Calu3 (cell line): ENCODE measurements around the gene LMAN2. TPM values are rescaled to one million over a fixed set of nuclear protein-coding genes. Genes with fewer than 3 reads are reported as not detected.

Experiments
- BruUV-seq: library from RNA; stranded (reverse); fragments of 400-500 nt; replicated peaks from 2 replicates; lab custom pipeline; 2021; lab: Mats Ljungman, UMichigan
- CTCF ChIA-PET: fragments of 300-600 bp; sonication (Branson Sonifier 250); formaldehyde crosslinking; loops from one replicate; lab custom pipeline; 2022; ENCODE audit warnings: antibody characterized with exemption; lab: Charles Lee
- DNase-seq: peaks from one replicate; pipeline ENCODE4 v3.0.0; 2022
- H3K27ac Mint-ChIP-seq: one replicate; pipeline ENCODE4 v1.8.0; 2022; ENCODE audit warnings: mixed read lengths; ENCODE audit not compliant: unreplicated experiment
- H3K27me3 Mint-ChIP-seq: one replicate; pipeline ENCODE4 v1.8.0; 2022; ENCODE audit warnings: mixed read lengths; ENCODE audit not compliant: unreplicated experiment
- H3K36me3 Mint-ChIP-seq: one replicate; pipeline ENCODE4 v1.8.0; 2022; ENCODE audit warnings: mild to moderate bottlenecking, moderate library complexity, mixed read lengths; ENCODE audit not compliant: insufficient read depth, unreplicated experiment
- H3K4me1 Mint-ChIP-seq: one replicate; pipeline ENCODE4 v1.8.0; 2022; ENCODE audit warnings: mild to moderate bottlenecking, low read depth, mixed read lengths; ENCODE audit not compliant: unreplicated experiment
- H3K4me3 Mint-ChIP-seq: one replicate; pipeline ENCODE4 v1.8.0; 2022; ENCODE audit warnings: mild to moderate bottlenecking, low read depth, moderate library complexity, mixed read lengths; ENCODE audit not compliant: unreplicated experiment
- H3K9me3 Mint-ChIP-seq: one replicate; pipeline ENCODE4 v1.8.0; 2022; ENCODE audit warnings: low read depth, mixed read lengths; ENCODE audit not compliant: unreplicated experiment
- intact Hi-C: fragments of 100-400 bp; cut with micrococcal nuclease; formaldehyde crosslinking; loops from one replicate; pipeline ENCODE4 v1.10.0; 2022; ENCODE audit not compliant: unreplicated experiment
- total RNA-seq: library from RNA; stranded (reverse); gene quantifications from 2 replicates; pipeline ENCODE4 v1.2.3, GENCODE V29; 2022
- TF ChIP-seq, protein P1 (sequence below): fragments of 200-600 bp; IDR thresholded peaks from one replicate; pipeline ENCODE4 v1.8.0; 2022; ENCODE audit warnings: antibody characterized with exemption; ENCODE audit not compliant: unreplicated experiment

Gene LMAN2
- total RNA-seq, 1 experiment from 2014 or later = 278 TPM

DNA sequence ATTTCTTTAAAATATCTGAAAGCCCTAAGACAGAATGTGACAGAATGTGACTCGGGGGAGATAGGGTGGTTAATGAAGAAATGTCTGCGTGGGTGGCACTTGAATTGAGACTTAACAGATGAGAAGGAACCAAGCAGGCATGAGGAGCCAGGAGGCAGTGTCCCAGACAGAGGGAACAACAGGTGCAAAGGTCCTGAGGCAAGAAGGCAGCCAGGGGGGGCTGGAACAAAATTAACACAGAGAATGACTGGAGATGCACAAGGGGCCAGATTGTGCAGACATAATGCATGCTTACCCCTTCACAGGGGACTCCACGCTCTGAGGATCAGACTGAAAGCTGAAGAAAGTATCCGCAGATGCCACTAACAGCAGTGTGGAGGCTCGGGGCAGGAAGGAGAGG, 1.7 kb downstream of the LMAN2 start:
- Mint-ChIP-seq H3K27ac (peak overlapping the region; percentile 77), H3K4me3 (peak overlapping the region; percentile 86), H3K9me3 (peaks cover 5% of the 10 kb centered on the region), H3K27me3 (no peaks in the 10 kb centered on the region), H3K36me3 (peaks cover 73% of the 10 kb centered on the region), H3K4me1 (peaks cover 53% of the 10 kb centered on the region)
- no peak for DNase-seq
- intact Hi-C loops = loop anchor here (5.0 kb wide), 1 partner anchor 32 kb away; no protein-coding TSS in a partner anchor
- BruUV-seq = no TSS peak
- CTCF ChIA-PET = interaction anchor here (1.5 to 3.3 kb wide), 3 partner anchors 11 to 40 kb away, joined by 3 to 11 read pairs (median 9); no protein-coding TSS in a partner anchor
- TF ChIP-seq, protein P1, sequence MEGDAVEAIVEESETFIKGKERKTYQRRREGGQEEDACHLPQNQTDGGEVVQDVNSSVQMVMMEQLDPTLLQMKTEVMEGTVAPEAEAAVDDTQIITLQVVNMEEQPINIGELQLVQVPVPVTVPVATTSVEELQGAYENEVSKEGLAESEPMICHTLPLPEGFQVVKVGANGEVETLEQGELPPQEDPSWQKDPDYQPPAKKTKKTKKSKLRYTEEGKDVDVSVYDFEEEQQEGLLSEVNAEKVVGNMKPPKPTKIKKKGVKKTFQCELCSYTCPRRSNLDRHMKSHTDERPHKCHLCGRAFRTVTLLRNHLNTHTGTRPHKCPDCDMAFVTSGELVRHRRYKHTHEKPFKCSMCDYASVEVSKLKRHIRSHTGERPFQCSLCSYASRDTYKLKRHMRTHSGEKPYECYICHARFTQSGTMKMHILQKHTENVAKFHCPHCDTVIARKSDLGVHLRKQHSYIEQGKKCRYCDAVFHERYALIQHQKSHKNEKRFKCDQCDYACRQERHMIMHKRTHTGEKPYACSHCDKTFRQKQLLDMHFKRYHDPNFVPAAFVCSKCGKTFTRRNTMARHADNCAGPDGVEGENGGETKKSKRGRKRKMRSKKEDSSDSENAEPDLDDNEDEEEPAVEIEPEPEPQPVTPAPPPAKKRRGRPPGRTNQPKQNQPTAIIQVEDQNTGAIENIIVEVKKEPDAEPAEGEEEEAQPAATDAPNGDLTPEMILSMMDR = no peak

DNA sequence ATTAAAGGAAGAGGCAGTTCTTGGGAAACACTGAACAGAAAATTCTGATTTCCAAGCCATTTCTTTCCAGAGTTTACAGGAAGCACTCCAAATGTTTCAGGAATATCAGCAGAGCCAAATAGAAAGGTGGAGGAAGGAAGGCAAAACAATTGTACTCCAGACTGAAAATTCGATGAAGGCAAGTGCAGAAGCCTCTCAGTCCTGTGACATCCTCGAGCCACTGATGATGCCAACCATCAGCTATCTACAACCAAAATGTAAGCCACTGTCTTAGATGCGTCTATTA, 2.2 kb downstream of the LMAN2 start:
- Mint-ChIP-seq H3K9me3 (peaks cover under 1% of the 10 kb centered on the region), H3K4me1 (peaks cover 49% of the 10 kb centered on the region), H3K36me3 (peaks cover 71% of the 10 kb centered on the region), H3K27me3 (no peaks in the 10 kb centered on the region), H3K4me3 (peak overlapping the region; percentile 86), H3K27ac (peak overlapping the region; percentile 77)
- CTCF ChIA-PET = interaction anchor here (0.7 to 3.3 kb wide), 2 partner anchors 40 to 53 kb away, joined by 3 to 11 read pairs; no protein-coding TSS in a partner anchor
- intact Hi-C loops = no loop called here
- BruUV-seq = no TSS peak
- TF ChIP-seq, protein P1 = no peak
- DNase-seq = no peak

DNA sequence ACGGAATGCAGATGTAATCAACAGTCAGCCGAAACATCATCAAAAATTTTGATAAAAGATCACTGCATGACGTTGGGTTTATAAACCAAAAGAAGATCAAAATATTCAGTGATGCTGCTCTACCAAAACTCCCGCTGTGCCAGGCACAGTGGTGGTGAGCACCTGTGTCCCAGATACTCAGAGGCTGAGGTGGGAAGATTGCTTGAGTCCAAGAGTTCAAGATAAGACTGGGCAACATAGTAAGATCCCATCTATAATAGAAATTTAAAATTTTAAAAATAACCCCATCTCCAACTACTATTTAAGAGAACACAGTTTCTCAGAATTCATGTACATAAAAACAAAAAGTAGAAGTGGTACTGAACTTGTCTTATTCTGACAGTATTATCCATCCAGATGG, 3.8 kb downstream of the LMAN2 start:
- H3K9me3 Mint-ChIP-seq = no peaks in the 10 kb centered on the region
- H3K36me3 Mint-ChIP-seq = peaks cover 78% of the 10 kb centered on the region
- TF ChIP-seq, protein P1 = no peak
- peaks cover 38% of the 10 kb centered on the region for H3K4me1 Mint-ChIP-seq
- no peaks in the 10 kb centered on the region for H3K27me3 Mint-ChIP-seq
- peak overlapping the region; percentile 13 for H3K4me3 Mint-ChIP-seq
- no peak for DNase-seq
- BruUV-seq = no TSS peak
- intact Hi-C loops = no loop called here
- H3K27ac Mint-ChIP-seq = no peak overlapping the region
- CTCF ChIA-PET = no interaction called here

DNA sequence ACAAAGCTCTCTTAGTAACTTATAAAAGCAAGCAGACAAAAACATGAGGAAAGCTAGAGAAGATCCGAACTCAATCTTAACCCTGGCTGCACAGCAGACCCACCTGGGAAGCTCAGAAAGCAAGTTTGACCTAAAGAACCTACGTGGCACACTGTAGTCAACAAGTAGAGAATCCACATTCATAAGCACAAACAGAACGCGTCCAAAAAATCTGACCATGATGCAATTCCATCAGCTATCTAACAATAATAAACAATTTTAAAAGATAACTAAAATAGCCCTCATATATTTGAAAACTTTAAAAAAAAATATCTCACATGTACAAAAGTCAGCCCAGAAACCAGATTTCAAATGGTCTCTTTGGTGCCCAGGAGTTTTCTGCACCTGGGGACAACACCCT, 4.6 kb downstream of the LMAN2 start:
- H3K4me3 Mint-ChIP-seq = peak overlapping the region; percentile 13
- BruUV-seq = no TSS peak
- no peak overlapping the region for H3K27ac Mint-ChIP-seq
- DNase-seq = no peak
- peaks cover 38% of the 10 kb centered on the region for H3K4me1 Mint-ChIP-seq
- no peaks in the 10 kb centered on the region for H3K9me3 Mint-ChIP-seq
- CTCF ChIA-PET = interaction anchor here (0.6 kb wide), 1 partner anchor 139 kb away, joined by 7 read pairs; no protein-coding TSS in a partner anchor
- H3K36me3 Mint-ChIP-seq = peaks cover 81% of the 10 kb centered on the region
- intact Hi-C loops = no loop called here
- H3K27me3 Mint-ChIP-seq = no peaks in the 10 kb centered on the region
- TF ChIP-seq, protein P1 = no peak
